GM21825 (cell line): Measurements from ENCODE around the gene CCNL1.

Experiments
- ATAC-seq: cut with Tn5 transposase; IDR thresholded peaks from one replicate; pipeline ENCODE4 v1.9.1; 2021; ENCODE audit warnings: mild to moderate bottlenecking, moderate library complexity; ENCODE audit not compliant: unreplicated experiment

Gene CCNL1

DNA sequence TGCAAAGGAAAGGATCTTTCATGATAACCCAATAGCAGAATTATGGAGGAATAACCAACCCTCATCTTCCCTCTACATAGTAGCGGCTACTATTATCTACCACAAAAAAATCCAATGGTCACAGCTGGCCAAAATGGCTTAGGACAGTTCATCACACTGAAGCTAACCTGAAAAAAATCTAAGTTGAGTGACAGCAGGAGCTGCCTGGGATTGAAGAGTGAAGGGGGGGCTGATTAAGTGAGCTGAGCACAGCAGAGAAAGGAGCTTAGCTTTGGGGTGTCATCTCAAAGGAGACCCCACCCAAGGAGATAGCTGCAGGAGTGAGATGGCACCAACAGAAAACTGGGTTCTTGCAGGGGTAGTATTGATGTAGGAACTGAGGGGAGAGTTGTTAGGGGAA, 33.6 kb downstream of the CCNL1 start:
- ATAC-seq = no peak

- no peak for ATAC-seq
Measured at GRCh38 chr3:157125101-157125500, 34.8 kb downstream of the CCNL1 start.

GRCh38 chr3:157123621-157124020, 36.3 kb downstream of the CCNL1 start:
- no peak for ATAC-seq

- ATAC-seq = no peak
Measured at GRCh38 chr3:157122832-157123427, 37.0 kb downstream of the CCNL1 start.

GRCh38 chr3:157122116-157122515, 37.8 kb downstream of the CCNL1 start:
- ATAC-seq = no peak

- no peak for ATAC-seq
Measured at GRCh38 chr3:157121522-157121921, 38.4 kb downstream of the CCNL1 start.

GRCh38 chr3:157120071-157120892, 39.7 kb downstream of the CCNL1 start:
- ATAC-seq = no peak

- no peak for ATAC-seq
Measured at GRCh38 chr3:157119369-157119951, 40.5 kb downstream of the CCNL1 start.

GRCh38 chr3:157117875-157118654, 41.9 kb downstream of the CCNL1 start:
- no peak for ATAC-seq

DNA sequence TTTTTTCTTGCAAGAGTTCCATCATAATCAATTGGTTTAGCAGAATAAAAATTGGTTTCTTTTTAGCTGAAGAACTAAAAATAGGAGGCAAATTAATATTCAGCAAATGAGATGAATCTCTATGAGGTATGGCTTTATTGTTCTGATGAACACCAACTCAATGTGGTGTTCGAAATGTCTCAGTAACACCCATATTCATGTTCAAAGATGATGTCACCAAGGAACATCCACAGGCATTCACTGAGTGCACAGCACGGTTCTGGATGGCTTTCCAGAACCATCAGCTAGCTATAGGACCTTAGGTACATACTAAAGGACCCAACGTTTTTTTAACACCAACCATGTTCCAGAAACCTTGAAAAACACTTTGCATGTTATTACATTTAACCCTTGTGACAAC, 42.7 kb downstream of the CCNL1 start:
- no peak for ATAC-seq

DNA sequence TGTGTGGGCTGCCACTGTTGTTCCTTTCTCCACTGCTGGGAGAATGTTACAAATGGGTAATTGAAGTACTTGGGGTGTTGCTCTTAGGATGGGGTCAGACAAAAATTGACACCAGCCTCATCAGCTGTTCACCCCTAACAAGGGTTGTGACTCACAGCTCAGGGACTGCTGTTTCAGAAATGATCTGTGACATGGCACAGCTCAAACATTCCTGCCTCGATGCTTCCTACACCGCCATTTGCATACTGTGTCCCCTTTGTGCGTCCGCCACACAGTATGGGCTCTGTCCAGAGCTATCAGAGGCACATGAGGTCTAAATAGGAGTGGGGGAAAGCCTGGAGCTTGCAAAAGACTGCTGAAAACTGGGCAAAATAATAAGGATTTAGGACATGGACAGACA, 43.9 kb downstream of the CCNL1 start:
- no peak for ATAC-seq

GRCh38 chr3:157115069-157116006, 44.6 kb downstream of the CCNL1 start:
- no peak for ATAC-seq

- ATAC-seq = no peak
Measured at GRCh38 chr3:157113832-157114505, 46.0 kb downstream of the CCNL1 start.

DNA sequence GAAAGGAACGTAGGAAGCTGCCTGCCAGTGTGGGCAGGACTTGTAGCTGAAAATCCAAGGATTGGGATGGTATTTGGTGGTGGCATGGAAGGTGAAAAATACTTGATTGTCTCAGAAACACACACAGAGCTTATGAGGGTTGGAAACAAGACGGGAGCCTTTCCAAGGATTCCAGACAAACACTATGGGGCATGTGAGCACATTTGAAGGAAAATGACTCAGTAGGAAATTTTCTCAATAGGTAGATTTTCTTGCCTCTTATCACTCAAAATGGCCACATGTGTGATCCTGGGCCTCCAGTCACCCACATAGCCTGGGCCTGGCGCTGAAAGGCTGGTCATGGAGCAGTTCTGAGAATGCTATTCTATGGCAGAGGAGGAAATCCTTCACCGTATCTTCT, 47.4 kb downstream of the CCNL1 start:
- ATAC-seq = no peak

GRCh38 chr3:157111518-157111917, 48.4 kb downstream of the CCNL1 start:
- ATAC-seq = no peak

- ATAC-seq = no peak
Measured at GRCh38 chr3:157110761-157111278, 49.1 kb downstream of the CCNL1 start.

GRCh38 chr3:157109267-157110141, 50.4 kb downstream of the CCNL1 start:
- ATAC-seq = no peak

DNA sequence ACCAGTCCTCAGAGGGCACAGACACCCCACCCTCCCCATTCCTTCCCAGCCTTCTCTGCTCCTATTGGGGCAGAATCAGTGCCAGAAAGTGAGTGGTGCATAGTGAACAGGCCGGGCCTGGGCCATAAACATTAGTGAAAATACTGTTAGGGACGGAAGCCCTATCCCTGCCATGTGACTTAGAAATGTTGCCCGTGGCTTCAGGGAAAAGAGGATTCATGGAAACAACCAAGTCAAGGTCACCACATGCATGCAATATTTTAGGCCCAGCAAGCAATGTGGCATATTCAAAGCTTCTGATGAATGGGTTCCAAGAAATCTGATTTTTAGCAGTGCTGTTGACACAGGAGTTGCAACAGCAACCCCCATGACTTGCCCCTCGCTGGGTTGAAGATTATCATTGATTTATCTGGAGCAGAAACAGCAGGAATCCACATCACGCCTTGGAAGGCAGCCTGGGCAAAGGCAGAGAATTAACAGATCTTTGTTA, 52.3 kb downstream of the CCNL1 start:
- ATAC-seq = no peak
